ENCODE results near the gene CD74.

Gene CD74

GRCh38 chr5:150404121-150404520 is 8.6 kb downstream of the CD74 start:
- Histone ChIP-seq H3K27ac (ENCODE audit: low read length) (no peak overlapping the region), H3K4me3 (ENCODE audit: low read length) (no peak overlapping the region), H3K4me2 (ENCODE audit: low read length) (no peak overlapping the region), H2AFZ (ENCODE audit: low read depth, low read length) (no peak overlapping the region), H3K79me2 (ENCODE audit: low read length) (peaks cover 40% of the 10 kb centered on the region), H4K20me1 (ENCODE audit: insufficient read depth, low read length) (peaks cover 95% of the 10 kb centered on the region), H3K9me3 (ENCODE audit: insufficient read depth, low read length) (no peaks in the 10 kb centered on the region), H3K9ac (ENCODE audit: low read length) (no peak overlapping the region), H3K4me1 (ENCODE audit: low read length) (peaks cover 22% of the 10 kb centered on the region), H3K27me3 (ENCODE audit: low read depth, low read length) (no peaks in the 10 kb centered on the region), H3K36me3 (replicated peaks; ENCODE audit: low read depth, low read length) (peaks cover 76% of the 10 kb centered on the region)
- TF ChIP-seq CTCF (IDR thresholded peaks at IDR 0.05; ENCODE audit: low read depth, low read length) (no peak), EZH2phosphoT487 (IDR thresholded peaks at IDR 0.05; ENCODE audit: low read depth) (no peak)

GRCh38 chr5:150402901-150403342 is 9.8 kb downstream of the CD74 start:
- no peak overlapping the region; the same call in 1 of the 2 replicates for H3K27ac ChIP-seq (ENCODE audit: low read length)
- no peak overlapping the region for H3K9ac ChIP-seq (ENCODE audit: low read length)
- peaks cover 88% of the 10 kb centered on the region for H4K20me1 ChIP-seq (ENCODE audit: insufficient read depth, low read length)
- H3K79me2 ChIP-seq (ENCODE audit: low read length), result peaks cover 28% of the 10 kb centered on the region
- no peak overlapping the region for H3K4me3 ChIP-seq (ENCODE audit: low read length)
- H3K4me2 ChIP-seq (ENCODE audit: low read length), result no peak overlapping the region
- peaks cover 67% of the 10 kb centered on the region for H3K36me3 ChIP-seq (replicated peaks; ENCODE audit: low read depth, low read length)
- no peaks in the 10 kb centered on the region for H3K9me3 ChIP-seq (ENCODE audit: insufficient read depth, low read length)
- H3K4me1 ChIP-seq (ENCODE audit: low read length), result peaks cover 11% of the 10 kb centered on the region
- no peaks in the 10 kb centered on the region for H3K27me3 ChIP-seq (ENCODE audit: low read depth, low read length)
- no peak for TF ChIP-seq EZH2phosphoT487 (IDR thresholded peaks at IDR 0.05; ENCODE audit: low read depth)
- TF ChIP-seq CTCF (IDR thresholded peaks at IDR 0.05; ENCODE audit: low read depth, low read length), result no peak
- no peak overlapping the region for H2AFZ ChIP-seq (ENCODE audit: low read depth, low read length)

GRCh38 chr5:150402229-150402773 is 10.4 kb downstream of the CD74 start:
- peaks cover 7% of the 10 kb centered on the region for H3K4me1 ChIP-seq (ENCODE audit: low read length)
- no peak for TF ChIP-seq EZH2phosphoT487 (IDR thresholded peaks at IDR 0.05; ENCODE audit: low read depth)
- no peak for TF ChIP-seq CTCF (IDR thresholded peaks at IDR 0.05; ENCODE audit: low read depth, low read length)
- no peaks in the 10 kb centered on the region for H3K9me3 ChIP-seq (ENCODE audit: insufficient read depth, low read length)
- peaks cover 63% of the 10 kb centered on the region for H3K36me3 ChIP-seq (replicated peaks; ENCODE audit: low read depth, low read length)
- no peak overlapping the region for H2AFZ ChIP-seq (ENCODE audit: low read depth, low read length)
- H3K27ac ChIP-seq (ENCODE audit: low read length), result peak overlapping the region; percentile 11; the same call in 1 of the 2 replicates
- no peaks in the 10 kb centered on the region for H3K27me3 ChIP-seq (ENCODE audit: low read depth, low read length)
- H4K20me1 ChIP-seq (ENCODE audit: insufficient read depth, low read length), result peaks cover 82% of the 10 kb centered on the region
- no peak overlapping the region for H3K4me3 ChIP-seq (ENCODE audit: low read length)
- H3K79me2 ChIP-seq (ENCODE audit: low read length), result peaks cover 22% of the 10 kb centered on the region
- H3K4me2 ChIP-seq (ENCODE audit: low read length), result no peak overlapping the region
- H3K9ac ChIP-seq (ENCODE audit: low read length), result no peak overlapping the region

GRCh38 chr5:150401376-150402228 is 11.1 kb downstream of the CD74 start:
- H3K36me3 ChIP-seq (replicated peaks; ENCODE audit: low read depth, low read length), result peaks cover 58% of the 10 kb centered on the region
- peak overlapping the region; percentile 57 for H3K27ac ChIP-seq (ENCODE audit: low read length)
- TF ChIP-seq EZH2phosphoT487 (IDR thresholded peaks at IDR 0.05; ENCODE audit: low read depth) (no peak), CTCF (IDR thresholded peaks at IDR 0.05; ENCODE audit: low read depth, low read length) (no peak)

More at GRCh38 chr5:150401376-150402228, 11.1 kb downstream of the CD74 start:
- Histone ChIP-seq H3K4me3 (ENCODE audit: low read length) (no peak overlapping the region), H3K27me3 (ENCODE audit: low read depth, low read length) (no peaks in the 10 kb centered on the region), H3K9me3 (ENCODE audit: insufficient read depth, low read length) (no peaks in the 10 kb centered on the region), H3K4me2 (ENCODE audit: low read length) (no peak overlapping the region), H2AFZ (ENCODE audit: low read depth, low read length) (no peak overlapping the region), H4K20me1 (ENCODE audit: insufficient read depth, low read length) (peaks cover 75% of the 10 kb centered on the region), H3K4me1 (ENCODE audit: low read length) (peaks cover under 1% of the 10 kb centered on the region; the same call in 1 of the 2 replicates), H3K79me2 (ENCODE audit: low read length) (peaks cover 15% of the 10 kb centered on the region), H3K9ac (ENCODE audit: low read length) (no peak overlapping the region)

All from OCI-LY3 (cell line).